T-helper 1 cell treated with Interleukin-12 subunit alpha and Interleukin-12 subunit beta and Interleukin-4 antibody, amounts not matched to agents 30 ng/mL and 1 ng/mL, for 36 hours (primary cell): Measurements from ENCODE around the gene LSM14A. TPM values are rescaled to one million over a fixed set of nuclear protein-coding genes. Genes with fewer than 3 reads are reported as not detected.
"Not testable (repeated sequence)": the region's sequence is repeated elsewhere in the genome, so short reads cannot be mapped to it uniquely, and the experiment has no call there.

ENCODE experiments used
- intact Hi-C: fragments of 100-400 bp; cut with micrococcal nuclease; formaldehyde crosslinking; loops from one replicate; pipeline ENCODE4 v1.15.1; 2024
- total RNA-seq: library from RNA; stranded (reverse); gene quantifications from 2 replicates; pipeline ENCODE4 v1.2.3, GENCODE V29; 2022

Gene LSM14A
- total RNA-seq, 1 donor from 2014 or later, result 124 TPM

GRCh38 chr19:34155686-34156085 lies 16.6 kb upstream of the LSM14A start:
- intact Hi-C loops, result no loop called here

DNA sequence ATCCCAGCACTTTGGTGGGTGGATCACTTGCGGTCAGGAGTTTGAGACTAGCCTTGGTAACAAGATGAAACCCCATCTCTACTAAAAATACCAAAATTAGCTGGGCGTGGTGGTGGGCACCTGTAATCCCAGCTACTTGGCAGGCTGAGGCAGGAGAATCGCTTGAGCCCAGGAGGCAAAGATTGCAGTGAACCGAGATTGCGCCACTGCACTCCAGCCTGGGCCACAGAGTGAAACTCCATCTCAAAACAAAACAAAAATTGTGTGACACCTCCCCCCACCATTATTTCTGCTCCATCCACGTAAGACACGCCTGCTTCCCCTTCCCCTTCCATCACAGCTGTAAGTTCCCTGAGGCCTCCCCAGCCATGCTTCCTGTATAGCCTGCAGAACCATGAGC lies 13.3 kb upstream of the LSM14A start:
- intact Hi-C loops, result not testable (repeated sequence)

DNA sequence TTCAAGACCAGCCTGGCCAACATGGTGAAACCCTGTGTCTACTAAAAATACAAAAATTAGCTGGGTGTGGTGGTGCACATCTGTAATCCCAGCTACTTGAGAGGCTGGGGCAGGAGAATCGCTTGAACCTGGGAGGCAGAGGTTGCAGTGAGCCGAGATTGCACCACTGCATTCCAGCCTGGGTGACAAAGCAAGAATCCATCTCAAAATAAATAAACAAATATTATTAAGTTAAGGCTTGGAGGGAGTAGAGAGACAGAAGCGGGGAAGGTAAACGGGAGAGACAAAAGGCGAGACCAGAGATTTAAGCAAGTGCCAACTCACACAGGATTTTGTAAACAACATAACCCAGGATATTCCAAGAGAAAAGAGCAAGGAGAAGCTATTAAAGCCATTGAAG lies 12.8 kb upstream of the LSM14A start:
- intact Hi-C loops, result not testable (repeated sequence)

- intact Hi-C loops, result not testable (repeated sequence)
Observed at GRCh38 chr19:34161902-34162301, 10.4 kb upstream of the LSM14A start.

DNA sequence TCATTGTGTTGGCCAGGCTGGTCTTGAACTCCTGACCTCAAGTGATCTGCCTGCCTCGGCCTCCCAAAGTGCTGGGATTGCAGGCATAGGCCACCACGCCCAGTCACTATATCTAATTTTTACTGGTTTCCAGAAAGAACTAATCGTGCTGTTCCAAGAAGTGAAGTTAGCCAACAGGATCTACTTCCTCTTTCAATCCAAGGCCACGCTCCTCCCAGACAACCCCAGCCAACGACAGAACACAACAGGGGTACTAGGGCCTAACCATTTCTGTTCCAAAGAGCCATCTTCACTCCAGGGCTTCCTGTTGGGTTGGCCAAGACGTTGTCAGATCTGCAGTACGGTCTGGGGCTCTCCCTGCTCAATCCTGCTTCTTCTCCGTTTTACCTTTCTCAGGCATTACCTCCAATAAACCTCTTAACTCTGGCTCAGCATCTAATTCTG lies 7.0 kb upstream of the LSM14A start:
- intact Hi-C loops, result no loop called here

- intact Hi-C loops, result loop anchor here (5.0 kb wide), 2 partner anchors 797 to 1762 kb away; partner anchors contain the start of genes CEBPG and DPY19L3
Observed at GRCh38 chr19:34169475-34170199, 2.7 kb upstream of the LSM14A start.

DNA sequence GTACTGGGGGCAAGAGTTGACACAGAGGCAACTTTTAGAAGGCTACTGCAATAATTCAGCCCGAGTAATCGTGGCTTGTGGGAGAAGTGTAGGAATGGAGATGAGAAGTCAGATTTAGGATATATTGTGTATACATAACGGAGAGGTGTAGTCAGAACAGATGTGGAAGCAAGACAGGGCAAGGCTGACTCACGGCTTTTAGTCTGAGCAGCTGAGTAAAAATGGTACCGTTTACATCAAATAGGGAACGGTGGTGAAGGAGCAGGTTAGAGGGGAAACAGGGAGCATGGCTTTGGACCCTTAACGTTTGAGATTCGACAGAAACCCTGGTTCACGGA lies 796 bp upstream of the LSM14A start:
- intact Hi-C loops, result loop anchor here (1.0 to 5.0 kb wide), 4 partner anchors 83 to 1764 kb away; partner anchors contain the start of genes ANKRD27, CEBPG, DPY19L3 and GARRE1

DNA sequence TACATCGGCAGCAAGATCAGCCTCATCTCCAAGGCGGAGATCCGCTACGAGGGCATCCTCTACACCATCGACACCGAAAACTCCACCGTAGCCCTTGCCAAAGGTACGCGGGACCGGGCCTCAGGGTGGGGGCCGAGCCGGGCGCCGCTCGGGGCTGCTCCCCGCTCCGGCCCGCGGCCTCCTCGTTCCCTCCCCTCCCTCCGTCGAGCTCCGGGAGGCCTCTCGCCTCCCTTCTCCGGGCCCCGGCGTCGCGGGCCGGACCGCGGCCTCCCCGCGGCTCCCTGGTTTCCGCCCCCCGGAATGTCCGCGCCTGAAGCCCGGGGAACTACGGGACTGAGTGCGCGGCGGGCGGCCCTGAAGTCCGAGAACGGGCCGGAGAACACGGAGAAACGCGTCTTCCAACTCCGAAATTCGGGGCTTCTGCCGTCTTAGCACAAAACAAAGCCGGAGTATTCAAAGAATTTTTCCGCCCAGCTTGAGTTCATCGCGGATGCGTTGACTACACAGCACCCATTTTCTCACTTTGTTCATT lies 423 bp downstream of the LSM14A start:
- intact Hi-C loops, result loop anchor here (1.0 to 5.0 kb wide), 9 partner anchors 38 to 1765 kb away; partner anchors contain the start of genes CEBPG, DPY19L3, SCGB2B2 and UBA2

- intact Hi-C loops, result loop anchor here (1.0 to 5.0 kb wide), 4 partner anchors 163 to 1766 kb away; partner anchors contain the start of genes CEBPG, DPY19L3 and UBA2
Observed at GRCh38 chr19:34173193-34173956, 1.1 kb downstream of the LSM14A start.

GRCh38 chr19:34175173-34175572 lies 2.9 kb downstream of the LSM14A start:
- intact Hi-C loops, result not testable (repeated sequence)

GRCh38 chr19:34176581-34176980 lies 4.3 kb downstream of the LSM14A start:
- intact Hi-C loops, result no loop called here

- intact Hi-C loops, result no loop called here
Observed at GRCh38 chr19:34178274-34178610, 5.9 kb downstream of the LSM14A start.

- intact Hi-C loops, result no loop called here
Observed at GRCh38 chr19:34179066-34179465, 6.8 kb downstream of the LSM14A start.

GRCh38 chr19:34180273-34180672 lies 8.0 kb downstream of the LSM14A start:
- intact Hi-C loops, result no loop called here

DNA sequence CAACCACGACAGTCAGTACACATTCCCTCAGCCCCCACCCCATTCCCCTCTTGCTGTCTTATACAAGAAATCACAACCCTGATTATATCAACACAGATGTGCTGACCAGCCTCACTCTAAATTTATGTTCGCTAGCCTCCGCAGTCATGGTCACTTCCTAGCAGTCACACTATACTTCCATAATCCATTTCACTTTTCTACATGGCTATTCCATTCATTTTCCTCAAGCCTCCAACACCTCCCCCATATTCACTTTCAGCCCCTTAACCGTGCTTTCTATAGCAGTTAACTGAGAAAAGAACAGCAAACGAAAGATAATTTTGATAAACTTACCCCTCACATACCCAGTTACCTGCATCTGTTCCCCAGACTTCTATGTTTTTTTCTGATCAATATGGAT lies 8.4 kb downstream of the LSM14A start:
- intact Hi-C loops, result no loop called here

DNA sequence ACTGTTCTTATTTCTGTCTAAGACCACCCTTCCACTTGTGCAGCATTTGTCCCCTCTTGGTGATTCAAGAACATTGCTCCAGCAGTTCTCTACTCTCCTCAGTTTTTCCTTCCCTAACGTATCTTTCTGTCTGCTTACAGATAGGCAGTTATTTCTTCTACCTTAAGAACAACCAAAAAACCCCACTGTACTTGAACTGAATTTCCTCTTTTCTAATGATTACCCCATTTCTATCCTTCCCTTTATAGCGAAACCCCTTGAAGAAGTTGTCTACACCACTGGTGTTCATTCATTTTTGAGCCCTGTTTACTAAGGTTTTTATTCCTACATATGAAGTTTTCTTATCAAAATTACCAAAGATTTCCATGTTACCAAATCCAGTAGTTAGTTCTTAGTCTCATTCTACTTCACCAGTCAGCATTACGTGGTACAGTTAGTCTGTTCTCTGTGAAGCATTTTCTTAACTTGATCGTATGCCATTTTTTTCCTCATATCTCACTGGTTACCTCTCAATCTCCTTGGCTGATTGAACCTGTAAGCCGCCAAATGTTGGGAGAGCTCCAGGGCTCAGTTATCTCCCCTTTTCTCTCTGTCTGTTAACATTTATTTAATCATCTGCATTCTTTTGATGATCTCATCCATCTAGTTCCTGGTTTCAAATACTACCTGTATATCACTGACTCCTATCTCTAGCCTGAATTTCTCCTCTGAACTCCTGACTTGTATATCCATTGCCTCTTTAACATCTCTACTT lies 9.0 kb downstream of the LSM14A start:
- intact Hi-C loops, result no loop called here

DNA sequence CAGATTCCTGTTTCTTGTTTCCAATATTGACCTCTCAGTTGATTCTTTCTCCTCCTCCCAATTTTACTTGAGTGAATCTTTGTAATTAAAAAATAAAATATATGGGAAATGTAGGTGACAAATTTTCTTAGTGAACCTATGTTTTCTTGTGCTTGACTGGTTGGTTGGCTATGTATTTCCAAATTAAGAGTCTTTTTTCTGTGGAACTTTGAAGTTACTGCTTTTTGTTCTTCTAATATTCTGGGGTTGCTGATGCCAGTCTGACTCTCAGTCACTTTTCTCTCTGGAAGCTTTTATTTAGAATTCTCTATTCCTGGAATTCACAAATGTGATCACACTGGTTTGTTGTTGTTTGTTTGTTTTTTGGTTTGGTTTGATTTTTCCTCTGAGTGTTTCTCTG lies 9.8 kb downstream of the LSM14A start:
- intact Hi-C loops, result no loop called here

DNA sequence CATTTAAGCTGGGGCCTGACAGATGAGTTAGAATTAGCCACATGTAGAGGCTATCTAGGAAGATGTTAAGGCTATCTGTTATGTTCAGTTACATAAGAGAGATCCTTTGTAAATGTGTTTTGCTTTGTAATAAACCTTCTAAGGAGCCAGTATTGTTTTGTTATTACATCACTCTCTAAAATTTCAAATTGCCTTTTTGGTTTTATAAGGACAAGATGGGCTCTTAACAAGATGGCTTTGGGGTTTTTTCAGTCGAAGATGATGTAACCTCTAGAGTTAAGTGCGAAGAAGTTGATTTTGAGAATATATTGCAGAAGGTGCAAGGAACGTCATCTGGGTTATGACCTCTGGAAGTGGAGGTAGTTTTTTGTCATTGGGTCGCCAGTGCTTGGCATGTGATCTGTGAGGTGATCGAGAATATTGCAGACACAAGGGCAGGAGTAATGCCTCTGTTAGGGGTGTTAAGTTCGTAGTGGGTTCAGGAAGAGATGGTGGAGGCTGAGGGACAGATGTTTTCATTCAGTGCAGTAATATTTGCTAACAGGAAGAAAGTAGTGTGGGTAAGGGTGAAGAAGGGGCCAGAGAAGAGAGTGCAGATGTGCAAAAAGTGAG lies 12.7 kb downstream of the LSM14A start:
- intact Hi-C loops, result no loop called here

- intact Hi-C loops, result no loop called here
Observed at GRCh38 chr19:34186205-34186604, 13.9 kb downstream of the LSM14A start.

GRCh38 chr19:34187011-34187410 lies 14.7 kb downstream of the LSM14A start:
- intact Hi-C loops, result no loop called here

- intact Hi-C loops, result no loop called here
Observed at GRCh38 chr19:34188408-34188807, 16.1 kb downstream of the LSM14A start.
